Stimulated activated CD8-positive, alpha-beta memory T cell treated with anti-CD3 and anti-CD28 coated beads, Interleukin-7, amount 100 ng/mL, for 48 hours (primary cell): ENCODE measurements around the gene PTPDC1.

Experiments
- DNase-seq, 2 donors: peaks; one replicate each; pipeline ENCODE4 v3.0.0-alpha.2; 2020; ENCODE audit warnings: low read depth in 1 of 2; ENCODE audit errors: extremely low read depth in 1 of 2

Gene PTPDC1

GRCh38 chr9:94140418-94140780 lies 56.1 kb downstream of the PTPDC1 start:
- DNase-seq, result no peak

- DNase-seq, result no peak
Observed at GRCh38 chr9:94140791-94141790, 56.8 kb downstream of the PTPDC1 start.

GRCh38 chr9:94142353-94142752 lies 58.1 kb downstream of the PTPDC1 start:
- DNase-seq, result no peak

- DNase-seq, result no peak
Observed at GRCh38 chr9:94144394-94144793, 60.1 kb downstream of the PTPDC1 start.

DNA sequence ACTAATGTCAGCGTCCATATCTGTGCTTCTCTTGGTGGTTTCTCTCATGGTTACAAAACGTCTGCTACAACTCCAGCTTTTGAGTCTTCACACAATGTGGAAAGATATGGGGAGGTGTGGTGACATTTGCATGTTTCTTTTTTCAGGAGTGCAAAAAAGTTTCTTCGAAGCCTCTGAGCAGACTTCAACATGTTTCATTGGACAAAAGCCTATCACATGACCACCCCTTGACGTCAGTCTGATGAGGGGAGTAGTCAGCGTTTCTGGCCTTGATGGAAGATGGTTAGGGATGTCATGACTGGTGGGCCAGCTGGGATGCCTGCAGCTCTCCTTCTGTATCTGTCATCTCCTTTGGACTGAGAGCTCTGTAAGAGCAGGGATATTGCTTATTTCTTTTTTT lies 61.4 kb downstream of the PTPDC1 start:
- no peak for DNase-seq

GRCh38 chr9:94147776-94148175 lies 63.5 kb downstream of the PTPDC1 start:
- no peak for DNase-seq

DNA sequence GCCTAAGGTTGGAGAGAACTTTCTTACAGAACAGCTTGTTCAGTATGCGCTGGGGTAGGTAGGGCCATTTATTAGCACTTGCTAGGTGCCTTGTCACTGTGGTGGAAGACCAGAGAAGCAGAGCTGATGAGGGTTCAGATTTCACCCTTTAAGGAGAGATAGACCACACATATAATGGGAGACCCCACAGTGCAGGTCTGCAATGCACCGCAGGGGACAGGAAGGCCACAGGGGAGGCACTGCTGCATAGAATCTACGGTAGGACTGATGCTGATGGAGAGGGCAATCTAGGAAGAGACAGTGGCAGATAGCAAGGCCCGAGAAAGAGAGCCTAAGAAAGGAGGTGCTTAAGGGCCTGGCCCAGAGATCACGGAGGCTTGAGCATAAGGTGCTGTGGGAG lies 64.2 kb downstream of the PTPDC1 start:
- DNase-seq, result no peak

DNA sequence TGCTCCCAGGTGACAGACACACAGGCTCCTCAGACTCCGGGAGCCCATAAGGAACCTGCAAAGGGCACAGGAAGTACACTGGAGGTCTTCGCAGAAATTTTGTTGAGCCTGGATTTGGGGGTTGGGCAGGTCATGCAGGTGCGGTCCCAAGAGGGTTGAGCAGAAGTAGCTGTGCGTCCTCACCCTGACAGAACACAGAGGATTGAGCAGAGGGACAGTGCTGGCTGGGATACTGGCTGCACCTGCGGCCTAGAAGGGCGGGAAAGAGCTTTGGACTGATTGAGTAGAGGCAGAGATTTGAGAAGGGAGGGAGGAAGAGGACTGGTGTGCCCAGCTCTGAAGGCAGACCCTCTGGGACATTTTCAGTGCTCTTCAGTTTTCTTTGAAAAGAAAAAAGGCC lies 65.4 kb downstream of the PTPDC1 start:
- DNase-seq, result no peak

- no peak for DNase-seq
Observed at GRCh38 chr9:94150279-94150828, 66.1 kb downstream of the PTPDC1 start.

DNA sequence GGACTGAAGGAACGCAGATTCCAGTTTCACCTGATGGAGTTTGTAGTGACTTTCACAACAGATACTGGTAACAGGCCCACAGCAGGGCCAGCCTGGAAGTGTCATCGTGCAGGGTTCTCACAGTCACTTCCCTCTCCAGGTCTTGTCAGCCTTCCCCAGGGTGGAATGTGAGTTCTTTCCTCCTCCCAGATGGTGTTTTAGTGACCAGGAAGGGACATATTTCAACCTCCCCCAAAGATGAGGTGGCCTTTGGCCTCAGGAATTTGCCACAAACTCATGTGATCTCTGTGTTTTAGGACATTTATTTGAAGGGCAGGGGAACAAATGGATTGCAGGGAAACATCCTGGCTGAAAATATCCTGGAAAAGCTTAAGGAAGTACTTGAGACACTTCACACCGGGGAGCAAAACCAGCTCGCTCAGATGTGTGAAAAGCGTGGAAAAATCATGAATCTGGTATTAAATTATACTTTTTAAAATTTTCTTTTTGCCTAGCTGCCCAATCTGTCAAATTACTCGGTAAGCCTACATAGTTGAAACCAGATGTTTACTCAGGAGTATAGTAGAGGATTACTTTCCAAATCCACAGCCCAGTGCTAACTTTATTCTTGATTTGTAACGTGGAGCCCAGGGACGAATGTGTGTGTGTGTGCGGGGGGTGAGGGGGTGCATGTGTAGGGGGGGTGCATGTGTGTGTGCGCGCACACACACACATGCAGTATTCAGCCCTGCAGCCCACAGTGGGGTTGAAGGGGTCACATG lies 66.8 kb downstream of the PTPDC1 start:
- no peak for DNase-seq

DNA sequence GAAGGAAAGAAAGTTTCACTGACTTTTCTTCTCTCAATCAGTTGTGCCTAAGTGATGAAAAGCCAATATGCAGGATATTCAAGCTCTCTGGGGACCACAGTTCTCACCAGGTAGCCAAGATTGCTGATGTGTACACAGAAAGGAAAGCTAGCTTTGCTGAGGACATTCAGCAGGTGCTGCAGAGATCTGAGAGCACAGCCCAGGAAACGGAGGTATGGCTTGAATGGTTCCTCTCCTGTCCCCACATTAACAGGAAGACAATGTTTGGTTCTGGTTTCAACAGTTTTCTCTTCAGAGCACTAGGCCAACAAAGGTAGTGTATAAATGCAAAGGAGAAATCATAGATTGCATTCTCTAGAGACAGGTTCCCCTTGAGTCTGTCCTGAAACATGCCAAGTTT lies 69.6 kb downstream of the PTPDC1 start:
- no peak for DNase-seq

DNA sequence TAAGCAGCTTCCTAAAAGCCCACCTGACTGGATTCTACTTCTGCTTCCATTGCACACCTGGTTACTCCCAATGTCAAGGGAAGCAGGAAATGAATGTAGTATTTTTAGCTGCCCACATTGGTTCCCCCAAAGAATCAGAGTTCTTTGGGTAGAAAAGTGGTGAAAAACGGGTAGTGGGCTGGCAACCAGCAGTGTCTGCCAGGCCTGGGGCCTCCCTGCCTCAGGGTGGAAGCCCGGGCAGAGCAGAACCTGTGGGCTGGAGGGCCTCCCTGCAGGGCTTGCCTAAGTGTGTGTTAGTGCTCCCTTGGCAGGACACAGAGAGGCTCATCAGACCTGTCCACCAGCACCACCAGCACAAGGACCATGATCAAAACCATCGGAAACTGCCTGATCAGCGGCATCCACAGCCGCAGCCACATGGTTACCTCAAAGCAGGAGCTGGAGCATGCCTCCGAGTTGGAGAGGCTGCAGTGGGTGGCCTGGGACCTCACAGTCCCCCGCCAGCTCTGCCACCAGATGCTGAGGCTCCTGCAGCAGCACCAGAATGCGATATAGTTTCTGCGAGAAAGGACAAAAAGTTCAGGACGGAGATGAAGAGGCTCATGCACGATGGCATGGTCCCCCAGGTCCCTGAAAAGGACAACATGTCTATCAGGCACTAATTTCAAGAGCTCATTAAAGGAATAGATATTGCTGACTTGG lies 72.2 kb downstream of the PTPDC1 start:
- DNase-seq, result no peak

DNA sequence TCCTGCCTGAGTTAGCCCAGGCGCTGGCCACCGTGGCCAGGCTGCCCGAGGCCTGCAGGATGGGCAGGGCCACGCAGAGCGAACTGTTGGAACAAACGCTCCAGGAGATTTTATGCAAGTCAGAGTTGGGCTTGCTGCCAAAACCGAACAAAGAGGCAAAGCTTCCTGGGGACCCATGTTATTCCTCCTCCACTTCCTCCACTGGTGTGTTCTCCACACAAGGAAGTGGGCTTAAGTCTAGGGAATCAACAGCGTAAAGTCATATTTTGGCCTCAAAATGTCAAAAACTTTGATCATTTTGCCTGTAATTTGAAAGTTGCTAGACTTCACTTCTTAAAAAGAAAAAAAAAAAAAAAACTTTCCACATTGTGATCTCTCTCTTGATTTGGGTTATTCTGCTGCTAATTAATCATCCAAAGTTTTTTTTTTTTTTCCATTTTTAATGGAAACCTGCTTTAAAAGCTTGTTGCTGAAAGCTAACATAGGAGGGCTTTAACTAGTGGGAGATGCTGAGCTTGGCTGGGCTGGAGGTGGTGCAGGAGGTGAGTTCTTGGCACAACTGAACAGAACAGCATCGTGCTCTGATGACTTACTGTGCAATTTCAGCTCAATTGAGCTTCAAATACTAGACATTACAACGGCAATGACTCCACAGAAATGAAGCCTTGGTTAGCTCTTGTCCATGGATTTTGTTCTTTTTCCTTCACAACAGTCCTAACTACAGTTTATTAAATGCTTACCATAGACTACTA lies 73.0 kb downstream of the PTPDC1 start:
- no peak for DNase-seq
